ENCODE measurements around the gene JMJD6.

DNA sequence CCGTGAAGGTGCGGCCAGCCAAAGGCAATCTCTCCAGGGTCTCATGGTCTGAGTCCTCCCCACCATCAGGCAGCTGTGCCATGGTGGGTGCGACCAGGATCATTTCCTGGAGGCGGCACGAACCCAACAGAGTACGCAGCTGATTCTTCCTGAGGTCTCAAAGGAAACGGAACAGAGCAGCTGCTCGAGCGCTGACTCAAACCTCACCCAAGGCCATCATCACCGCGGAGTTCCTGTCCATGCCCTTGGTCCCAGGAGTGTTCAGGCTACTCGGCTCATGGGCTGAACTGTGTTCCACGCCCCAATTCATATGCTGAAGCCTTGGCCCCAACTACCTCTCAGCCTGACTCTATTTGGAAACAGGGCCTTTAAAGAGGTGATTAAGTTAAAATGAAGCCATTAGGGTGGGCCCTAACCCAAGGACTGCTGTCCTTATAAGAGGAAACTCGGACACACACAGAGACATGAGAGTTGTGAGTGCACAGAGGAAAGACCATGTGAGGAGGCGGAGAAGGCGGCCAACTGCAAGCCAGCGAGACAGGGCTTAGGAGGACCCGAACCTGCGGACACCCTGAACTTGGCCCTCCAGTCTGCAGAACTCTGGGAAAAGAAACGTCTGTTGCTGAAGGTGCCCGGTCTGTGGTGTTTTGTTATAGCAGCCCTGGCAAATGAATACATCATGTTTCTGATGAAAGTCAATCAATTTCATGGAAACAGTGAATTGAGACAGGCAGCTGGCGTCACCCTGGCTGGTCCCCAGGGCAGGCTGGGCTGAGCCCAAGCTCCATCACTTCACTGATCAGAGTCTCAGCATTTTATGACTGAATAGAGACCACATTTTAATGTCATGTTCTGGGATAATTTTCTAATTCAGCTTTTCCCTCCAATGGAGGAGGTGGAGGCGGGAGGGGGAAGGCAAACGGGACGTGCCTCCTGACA, 29.4 kb downstream of the JMJD6 start:
- TF ChIP-seq, protein P1, sequence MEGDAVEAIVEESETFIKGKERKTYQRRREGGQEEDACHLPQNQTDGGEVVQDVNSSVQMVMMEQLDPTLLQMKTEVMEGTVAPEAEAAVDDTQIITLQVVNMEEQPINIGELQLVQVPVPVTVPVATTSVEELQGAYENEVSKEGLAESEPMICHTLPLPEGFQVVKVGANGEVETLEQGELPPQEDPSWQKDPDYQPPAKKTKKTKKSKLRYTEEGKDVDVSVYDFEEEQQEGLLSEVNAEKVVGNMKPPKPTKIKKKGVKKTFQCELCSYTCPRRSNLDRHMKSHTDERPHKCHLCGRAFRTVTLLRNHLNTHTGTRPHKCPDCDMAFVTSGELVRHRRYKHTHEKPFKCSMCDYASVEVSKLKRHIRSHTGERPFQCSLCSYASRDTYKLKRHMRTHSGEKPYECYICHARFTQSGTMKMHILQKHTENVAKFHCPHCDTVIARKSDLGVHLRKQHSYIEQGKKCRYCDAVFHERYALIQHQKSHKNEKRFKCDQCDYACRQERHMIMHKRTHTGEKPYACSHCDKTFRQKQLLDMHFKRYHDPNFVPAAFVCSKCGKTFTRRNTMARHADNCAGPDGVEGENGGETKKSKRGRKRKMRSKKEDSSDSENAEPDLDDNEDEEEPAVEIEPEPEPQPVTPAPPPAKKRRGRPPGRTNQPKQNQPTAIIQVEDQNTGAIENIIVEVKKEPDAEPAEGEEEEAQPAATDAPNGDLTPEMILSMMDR (IDR thresholded peaks at IDR 0.05; ENCODE audit: control extremely low read depth in 1 of 3, insufficient read depth in 1 of 3, low read depth in 1 of 3, low read length in 3 of 3) = no peak
- TF ChIP-seq JUND (IDR thresholded peaks at IDR 0.05; ENCODE audit: low read length) (no peak), GABPA (IDR thresholded peaks at IDR 0.05; ENCODE audit: borderline replicate concordance, insufficient read depth, low read length) (no peak)

All from H1 (cell line).